A673 (cell line): Measurements from ENCODE around the gene TMPRSS11A. TPM values are rescaled to one million over a fixed set of nuclear protein-coding genes. Genes with fewer than 3 reads are reported as not detected.

Source experiments
- BruUV-seq: library from RNA; stranded (reverse); fragments of 400-500 nt; replicated peaks from 2 replicates; lab custom pipeline; 2021; lab: Mats Ljungman, UMichigan
- CTCF ChIA-PET: fragments of 300-600 bp; sonication (Branson Sonifier 250); formaldehyde crosslinking; loops from one replicate; lab custom pipeline; 2022; ENCODE audit warnings: antibody characterized with exemption; lab: Charles Lee
- POLR2A ChIA-PET: fragments of 300-600 bp; sonication (Branson Sonifier 250); formaldehyde crosslinking; loops from one replicate; lab custom pipeline; 2022; ENCODE audit warnings: antibody characterized with exemption; ENCODE audit not compliant: low non-redundant PET; lab: Charles Lee
- DNase-seq: peaks from one replicate; pipeline ENCODE4 v3.0.0-alpha.2; 2015; ENCODE audit warnings: low spot score
- H3K27ac ChIP-seq: fragments of 200-600 bp; sonication (generic); 2 replicates; pipeline ENCODE4 v1.5.1; 2016; ENCODE audit warnings: mixed run types, low read depth, mild to moderate bottlenecking, mixed read lengths, antibody characterized with exemption, low read length; ENCODE audit not compliant: poor library complexity, severe bottlenecking
- H3K27me3 ChIP-seq: fragments of 200-600 bp; sonication (generic); replicated peaks from 2 replicates; pipeline ENCODE4 v1.6.1; 2017; ENCODE audit warnings: mixed run types, low read depth, mild to moderate bottlenecking, mixed read lengths, antibody characterized with exemption, low read length; ENCODE audit not compliant: insufficient read depth, poor library complexity
- H3K36me3 ChIP-seq: fragments of 200-600 bp; sonication (generic); 2 replicates; pipeline ENCODE4 v1.6.1; 2016; ENCODE audit warnings: mixed run types, mild to moderate bottlenecking, mixed read lengths, antibody characterized with exemption, low read length; ENCODE audit not compliant: insufficient read depth, poor library complexity, severe bottlenecking
- H3K4me1 ChIP-seq: fragments of 200-600 bp; sonication (generic); 2 replicates; pipeline ENCODE4 v1.6.1; 2017; ENCODE audit warnings: mixed run types, mild to moderate bottlenecking, mixed read lengths, antibody characterized with exemption, low read length; ENCODE audit not compliant: insufficient read depth, poor library complexity, severe bottlenecking
- H3K4me3 ChIP-seq: fragments of 200-600 bp; sonication (generic); 2 replicates; pipeline ENCODE4 v1.5.1; 2016; ENCODE audit warnings: low read depth, mixed run types, mild to moderate bottlenecking, mixed read lengths, low read length; ENCODE audit not compliant: poor library complexity, severe bottlenecking
- H3K9me3 ChIP-seq: fragments of 200-600 bp; sonication (generic); 2 replicates; pipeline ENCODE4 v1.6.1; 2016; ENCODE audit warnings: mixed run types, low read depth, mild to moderate bottlenecking, mixed read lengths, antibody characterized with exemption, low read length; ENCODE audit not compliant: poor library complexity, severe bottlenecking
- CTCF ChIP-seq: fragments of 300-800, 200-600 bp; sonication (generic); conservative IDR thresholded peaks from 2 replicates; pipeline ENCODE4 v1.5.1; 2017; ENCODE audit warnings: low read depth, mild to moderate bottlenecking, antibody characterized with exemption, low read length, moderate library complexity, mixed read lengths
- EZH2 ChIP-seq: fragments of 200-600 bp; sonication (generic); IDR thresholded peaks from 2 replicates; pipeline ENCODE4 v1.6.1; 2017; ENCODE audit warnings: borderline replicate concordance, low read depth, mild to moderate bottlenecking, mixed read lengths, antibody characterized with exemption, low read length; ENCODE audit not compliant: poor library complexity, severe bottlenecking
- intact Hi-C: fragments of 100-400 bp; cut with micrococcal nuclease; formaldehyde crosslinking; loops from one replicate; pipeline ENCODE4 v1.10.0; 2022; ENCODE audit not compliant: unreplicated experiment
- total RNA-seq: library from RNA; stranded (reverse); gene quantifications from 2 replicates; pipeline ENCODE4 v1.2.3, GENCODE V29; 2021

Gene TMPRSS11A
- total RNA-seq, 1 experiment from 2014 or later: not detected

- no TSS peak for BruUV-seq
- intact Hi-C loops: loop anchor here (5.0 kb wide), 2 partner anchors 39 to 304 kb away; no protein-coding TSS in a partner anchor
- CTCF ChIA-PET: no interaction called here
- no peak for DNase-seq
- Histone ChIP-seq H3K4me1 (no peaks in the 10 kb centered on the region), H3K36me3 (no peaks in the 10 kb centered on the region), H3K9me3 (no peaks in the 10 kb centered on the region), H3K4me3 (no peak overlapping the region), H3K27me3 (no peaks in the 10 kb centered on the region), H3K27ac (no peak overlapping the region)
- POLR2A ChIA-PET: no interaction called here
- TF ChIP-seq CTCF (no peak), EZH2 (no peak)
Measured at GRCh38 chr4:67873116-67873515, 90.2 kb downstream of the TMPRSS11A start.

GRCh38 chr4:67871867-67872266 lies 91.4 kb downstream of the TMPRSS11A start:
- no TSS peak for BruUV-seq
- peak; percentile 20 for DNase-seq
- intact Hi-C loops: loop anchor here (5.0 kb wide), 2 partner anchors 40 to 305 kb away; no protein-coding TSS in a partner anchor
- CTCF ChIA-PET: no interaction called here
- POLR2A ChIA-PET: no interaction called here
- no peaks in the 10 kb centered on the region for H3K4me1 ChIP-seq
- H3K27ac ChIP-seq: no peak overlapping the region
- TF ChIP-seq EZH2 (no peak), CTCF (peak; percentile 44)
- H3K27me3 ChIP-seq: no peaks in the 10 kb centered on the region
- no peak overlapping the region for H3K4me3 ChIP-seq
- no peaks in the 10 kb centered on the region for H3K9me3 ChIP-seq
- H3K36me3 ChIP-seq: no peaks in the 10 kb centered on the region

GRCh38 chr4:67869580-67870190 lies 93.6 kb downstream of the TMPRSS11A start:
- no peaks in the 10 kb centered on the region for H3K9me3 ChIP-seq
- TF ChIP-seq EZH2: no peak
- TF ChIP-seq CTCF: no peak
- no peak overlapping the region for H3K4me3 ChIP-seq
- no peaks in the 10 kb centered on the region for H3K36me3 ChIP-seq
- H3K27me3 ChIP-seq: no peaks in the 10 kb centered on the region
- POLR2A ChIA-PET: no interaction called here
- no peak for DNase-seq
- intact Hi-C loops: loop anchor here (5.0 kb wide), 2 partner anchors 43 to 308 kb away; no protein-coding TSS in a partner anchor
- CTCF ChIA-PET: no interaction called here
- H3K4me1 ChIP-seq: no peaks in the 10 kb centered on the region
- BruUV-seq: no TSS peak
- no peak overlapping the region for H3K27ac ChIP-seq
